SU-DHL-6 (cell line): Measurements from ENCODE around the gene XRCC4.

Experiments used
- H2AFZ ChIP-seq: fragments of 200-600 bp; sonication (generic); 2 replicates; pipeline ENCODE4 v1.6.1; 2014; ENCODE audit warnings: low read depth, mild to moderate bottlenecking, moderate library complexity, mixed read lengths, antibody characterized with exemption, low read length; ENCODE audit not compliant: severe bottlenecking
- H3F3A ChIP-seq: fragments of 200-600 bp; shearing (Covaris generic); 2 replicates; pipeline ENCODE4 v1.6.0; 2016; ENCODE audit warnings: antibody characterized with exemption, mild to moderate bottlenecking; ENCODE audit not compliant: insufficient read depth
- H3K27ac ChIP-seq: fragments of 200-600 bp; sonication (generic); 2 replicates; pipeline ENCODE4 v1.5.1; 2016; ENCODE audit warnings: low read depth, mild to moderate bottlenecking, low read length, moderate library complexity, mixed read lengths
- H3K27me3 ChIP-seq: fragments of 200-600 bp; sonication (generic), shearing (Covaris generic); 2 replicates; pipeline ENCODE4 v1.6.0; 2014; ENCODE audit warnings: mild to moderate bottlenecking, low read length
- H3K36me3 ChIP-seq: fragments of 200-600 bp; sonication (generic); 2 replicates; pipeline ENCODE4 v1.6.1; 2014; ENCODE audit warnings: mild to moderate bottlenecking, low read length, mixed read lengths
- H3K4me2 ChIP-seq: fragments of 300-600, 200-600 bp; shearing (Covaris generic), sonication (generic); 2 replicates; pipeline ENCODE4 v1.6.0; 2014; ENCODE audit warnings: low read length, low read depth, mild to moderate bottlenecking; ENCODE audit not compliant: poor library complexity, severe bottlenecking
- H3K4me3 ChIP-seq: fragments of 200-600 bp; sonication (generic); 2 replicates; pipeline ENCODE4 v1.5.1; 2014; ENCODE audit warnings: antibody characterized with exemption, low read length, mild to moderate bottlenecking, mixed read lengths; ENCODE audit not compliant: insufficient read depth, poor library complexity, severe bottlenecking
- H3K79me2 ChIP-seq: fragments of 200-600 bp; sonication (generic); 2 replicates; pipeline ENCODE4 v1.6.1; 2014; ENCODE audit warnings: mild to moderate bottlenecking, low read length, moderate library complexity; ENCODE audit not compliant: insufficient read depth
- H3K9ac ChIP-seq: fragments of 200-600 bp; sonication (generic); 2 replicates; pipeline ENCODE4 v1.7.0; 2014; ENCODE audit warnings: mild to moderate bottlenecking, low read length
- H3K9me2 ChIP-seq: fragments of 200-600 bp; sonication (generic); replicated peaks from 2 replicates; pipeline ENCODE4 v1.6.1; 2014; ENCODE audit warnings: low read length; ENCODE audit not compliant: insufficient read depth
- H3K9me3 ChIP-seq: fragments of 200-600 bp; sonication (generic); 2 replicates; pipeline ENCODE4 v1.6.1; 2014; ENCODE audit warnings: low read length, mixed read lengths; ENCODE audit not compliant: insufficient read depth
- H4K20me1 ChIP-seq: fragments of 200-600 bp; sonication (generic); 2 replicates; pipeline ENCODE4 v1.6.1; 2014; ENCODE audit warnings: low read depth, mild to moderate bottlenecking, antibody characterized with exemption, low read length, moderate library complexity, mixed read lengths
- CTCF ChIP-seq: fragments of 200-600 bp; sonication (generic); IDR thresholded peaks from one replicate; pipeline ENCODE4 v1.5.1; 2017; ENCODE audit warnings: antibody characterized with exemption, mild to moderate bottlenecking, low read length, moderate library complexity; ENCODE audit not compliant: insufficient read depth, poor library complexity, severe bottlenecking
- EZH2phosphoT487 ChIP-seq: fragments of 200-600 bp; sonication (generic), shearing (Covaris generic); conservative IDR thresholded peaks from 2 replicates; pipeline ENCODE4 v1.6.1; 2018; ENCODE audit warnings: mild to moderate bottlenecking, antibody characterized with exemption, low read length, moderate library complexity, mixed read lengths

Gene XRCC4

GRCh38 chr5:83101514-83101913 is 24.2 kb downstream of the XRCC4 start:
- H3K9me3 ChIP-seq: no peaks in the 10 kb centered on the region
- H3F3A ChIP-seq: no peaks in the 10 kb centered on the region
- H3K27ac ChIP-seq: no peak overlapping the region
- no peak overlapping the region for H3K4me3 ChIP-seq
- no peak for TF ChIP-seq EZH2phosphoT487
- TF ChIP-seq CTCF: no peak
- no peaks in the 10 kb centered on the region for H3K9me2 ChIP-seq
- no peak overlapping the region for H3K4me2 ChIP-seq
- H3K79me2 ChIP-seq: no peaks in the 10 kb centered on the region; the same call in 1 of the 2 replicates
- no peak overlapping the region for H2AFZ ChIP-seq
- H3K27me3 ChIP-seq: no peaks in the 10 kb centered on the region
- 0 out of 2 replicates have a peak, but pooled peaks cover 4% of the 10 kb centered on the region for H3K36me3 ChIP-seq
- H4K20me1 ChIP-seq: no peaks in the 10 kb centered on the region
- no peak overlapping the region for H3K9ac ChIP-seq

GRCh38 chr5:83102364-83102980 is 25.1 kb downstream of the XRCC4 start:
- Histone ChIP-seq H4K20me1 (no peaks in the 10 kb centered on the region), H3K9me3 (no peaks in the 10 kb centered on the region), H2AFZ (no peak overlapping the region), H3K27ac (no peak overlapping the region), H3F3A (no peaks in the 10 kb centered on the region), H3K36me3 (0 out of 2 replicates have a peak, but pooled peaks cover 4% of the 10 kb centered on the region), H3K9ac (no peak overlapping the region), H3K9me2 (no peaks in the 10 kb centered on the region), H3K4me3 (no peak overlapping the region), H3K4me2 (no peak overlapping the region), H3K27me3 (no peaks in the 10 kb centered on the region), H3K79me2 (no peaks in the 10 kb centered on the region; the same call in 1 of the 2 replicates)
- no peak for TF ChIP-seq EZH2phosphoT487
- no peak for TF ChIP-seq CTCF

DNA sequence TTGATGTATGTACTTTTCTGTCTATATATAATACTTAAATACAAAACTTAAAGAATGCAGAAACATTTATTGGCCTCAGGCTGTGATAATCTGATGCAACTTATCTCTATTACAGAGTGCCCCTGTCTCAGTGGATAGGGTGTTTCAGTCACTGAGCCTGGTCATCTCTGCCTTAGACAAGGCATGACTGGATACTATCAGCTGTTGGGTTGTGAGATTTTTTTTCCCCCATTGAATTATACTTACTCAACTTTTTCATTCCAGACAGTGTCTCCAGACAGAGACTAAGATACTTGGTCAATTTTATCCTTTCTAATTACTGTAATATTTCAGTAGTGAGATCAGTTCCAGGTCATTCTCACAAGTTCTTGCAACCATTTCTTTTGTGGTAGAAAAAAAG is 26.7 kb downstream of the XRCC4 start:
- no peaks in the 10 kb centered on the region; the same call in 1 of the 2 replicates for H3K79me2 ChIP-seq
- H3F3A ChIP-seq: no peaks in the 10 kb centered on the region
- H3K4me3 ChIP-seq: no peak overlapping the region
- H3K9ac ChIP-seq: no peak overlapping the region
- TF ChIP-seq CTCF (no peak), EZH2phosphoT487 (no peak)
- H3K9me2 ChIP-seq: no peaks in the 10 kb centered on the region
- no peaks in the 10 kb centered on the region for H4K20me1 ChIP-seq
- H3K4me2 ChIP-seq: no peak overlapping the region
- no peaks in the 10 kb centered on the region for H3K27me3 ChIP-seq
- no peak overlapping the region for H3K27ac ChIP-seq
- H3K36me3 ChIP-seq: 0 out of 2 replicates have a peak, but pooled peaks cover 4% of the 10 kb centered on the region
- no peak overlapping the region for H2AFZ ChIP-seq
- no peaks in the 10 kb centered on the region for H3K9me3 ChIP-seq
